Medulla oblongata (tissue), 1 donor: Measurements from ENCODE around the gene HTRA3.
"Not testable (repeated sequence)": the region's sequence is repeated elsewhere in the genome, so short reads cannot be mapped to it uniquely, and the experiment has no call there.

Source experiments
- DNase-seq: peaks from one replicate; pipeline ENCODE4 v3.0.0-alpha.2; 2015; ENCODE audit errors: extremely low spot score

Gene HTRA3

GRCh38 chr4:8342651-8343261 lies 73.2 kb downstream of the HTRA3 start:
- DNase-seq = no peak

GRCh38 chr4:8343262-8343966 lies 73.9 kb downstream of the HTRA3 start:
- DNase-seq = no peak

- DNase-seq = no peak
Measured at GRCh38 chr4:8343967-8344331, 74.4 kb downstream of the HTRA3 start.

GRCh38 chr4:8344377-8344776 lies 74.8 kb downstream of the HTRA3 start:
- DNase-seq = no peak

GRCh38 chr4:8345053-8345945 lies 75.7 kb downstream of the HTRA3 start:
- DNase-seq = no peak

- no peak for DNase-seq
Measured at GRCh38 chr4:8345946-8346814, 76.6 kb downstream of the HTRA3 start.

- peak; percentile 63 for DNase-seq
Measured at GRCh38 chr4:8346838-8347605, 77.5 kb downstream of the HTRA3 start.

GRCh38 chr4:8347660-8348059 lies 78.1 kb downstream of the HTRA3 start:
- no peak for DNase-seq

GRCh38 chr4:8348071-8348470 lies 78.5 kb downstream of the HTRA3 start:
- no peak for DNase-seq

- not testable (repeated sequence) for DNase-seq
Measured at GRCh38 chr4:8349236-8349635, 79.7 kb downstream of the HTRA3 start.

- no peak for DNase-seq
Measured at GRCh38 chr4:8349664-8350236, 80.2 kb downstream of the HTRA3 start.

GRCh38 chr4:8350352-8350751 lies 80.8 kb downstream of the HTRA3 start:
- no peak for DNase-seq

GRCh38 chr4:8350841-8351461 lies 81.4 kb downstream of the HTRA3 start:
- no peak for DNase-seq

GRCh38 chr4:8351931-8352367 lies 82.4 kb downstream of the HTRA3 start:
- DNase-seq = peak; percentile 31

GRCh38 chr4:8352368-8353157 lies 83.0 kb downstream of the HTRA3 start:
- DNase-seq = no peak

- no peak for DNase-seq
Measured at GRCh38 chr4:8353158-8353669, 83.7 kb downstream of the HTRA3 start.

- no peak for DNase-seq
Measured at GRCh38 chr4:8353912-8354453, 84.4 kb downstream of the HTRA3 start.

- no peak for DNase-seq
Measured at GRCh38 chr4:8355306-8355705, 85.8 kb downstream of the HTRA3 start.
